Stimulated activated CD4-positive, alpha-beta T cell treated with anti-CD3 and anti-CD28 coated beads, Interleukin-12 subunit alpha, Interleukin-12 subunit beta, amount 100 ng/mL, for 4 hours (primary cell): ENCODE measurements around the gene LCLAT1.

Experiments
- DNase-seq: peaks from one replicate; pipeline ENCODE4 v3.0.0-alpha.2; 2020

The LCLAT1 gene

DNA sequence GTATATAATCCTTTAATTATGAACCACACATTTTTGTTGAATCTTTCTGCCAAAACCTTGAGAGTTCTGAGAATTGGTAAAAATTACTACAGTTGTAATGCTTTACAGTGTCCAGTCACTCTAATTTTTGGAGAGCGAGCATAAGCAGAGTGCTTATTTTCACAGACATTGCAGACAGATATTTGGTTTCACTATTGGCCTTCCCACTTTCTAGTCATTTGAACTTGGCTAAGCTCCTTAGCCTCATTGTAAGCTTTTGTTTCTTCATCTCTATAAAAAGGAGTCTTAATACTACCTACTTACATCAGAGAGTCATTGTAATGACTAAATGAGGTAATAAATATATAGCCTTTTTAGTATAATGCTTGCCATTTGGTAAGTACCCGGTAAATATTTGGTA lies 80.4 kb downstream of the LCLAT1 start:
- no peak for DNase-seq

DNA sequence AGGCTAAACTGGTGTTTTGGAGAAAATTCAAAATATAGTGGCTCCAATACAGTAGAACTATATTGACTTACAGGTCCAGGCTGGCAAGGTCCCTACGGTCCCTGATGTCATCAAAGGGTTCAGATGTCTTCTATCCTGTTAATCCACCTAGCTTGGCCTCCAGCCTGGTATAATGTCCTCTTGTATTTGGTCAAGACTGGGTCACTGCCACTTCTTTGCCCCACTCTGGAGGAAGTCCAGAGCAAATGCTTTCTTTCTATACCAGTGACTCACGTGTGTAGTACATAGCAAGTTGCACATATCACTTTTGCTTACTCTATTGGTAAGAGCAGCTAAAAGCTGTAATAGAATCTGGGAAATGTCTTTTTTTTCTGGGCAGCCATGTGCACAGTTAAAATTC lies 80.8 kb downstream of the LCLAT1 start:
- no peak for DNase-seq

DNA sequence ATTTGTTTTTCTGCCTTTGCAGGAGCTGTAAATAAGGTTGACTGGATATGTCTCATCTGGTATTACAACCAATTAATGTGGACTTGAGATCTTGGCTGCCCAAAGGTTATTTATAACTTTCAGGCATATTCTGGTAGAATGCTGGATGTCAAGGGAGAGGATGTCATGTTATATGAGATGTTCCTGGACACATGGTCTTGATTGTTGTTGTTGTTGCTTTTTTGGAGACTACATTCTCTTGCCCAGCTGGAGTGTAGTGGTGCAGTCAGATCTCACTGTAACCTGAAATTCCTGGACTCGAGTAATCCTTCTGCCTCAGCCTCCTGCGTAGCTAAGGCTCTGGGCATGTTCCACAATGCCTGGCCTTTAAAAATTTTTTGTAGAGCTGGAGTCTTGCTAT lies 83.3 kb downstream of the LCLAT1 start:
- no peak for DNase-seq

DNA sequence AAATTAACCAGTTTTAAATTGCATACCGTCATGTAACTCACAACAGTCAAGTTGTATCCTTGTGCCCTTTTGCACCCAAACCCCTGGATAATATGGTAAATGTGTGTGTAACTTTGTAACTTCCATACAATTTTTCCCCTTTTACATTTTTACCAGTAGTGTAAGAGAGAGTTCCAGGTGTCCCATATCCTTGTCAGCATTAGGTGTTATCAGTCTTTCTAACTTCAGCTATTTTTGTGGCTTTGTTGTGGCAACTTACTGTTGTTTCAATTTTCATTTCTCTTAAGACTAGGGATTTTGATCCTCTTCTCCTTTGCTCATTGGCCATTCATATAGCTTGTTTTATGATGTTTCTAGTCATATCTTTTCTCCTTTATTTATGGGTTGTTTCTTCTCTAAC lies 94.6 kb downstream of the LCLAT1 start:
- no peak for DNase-seq

DNA sequence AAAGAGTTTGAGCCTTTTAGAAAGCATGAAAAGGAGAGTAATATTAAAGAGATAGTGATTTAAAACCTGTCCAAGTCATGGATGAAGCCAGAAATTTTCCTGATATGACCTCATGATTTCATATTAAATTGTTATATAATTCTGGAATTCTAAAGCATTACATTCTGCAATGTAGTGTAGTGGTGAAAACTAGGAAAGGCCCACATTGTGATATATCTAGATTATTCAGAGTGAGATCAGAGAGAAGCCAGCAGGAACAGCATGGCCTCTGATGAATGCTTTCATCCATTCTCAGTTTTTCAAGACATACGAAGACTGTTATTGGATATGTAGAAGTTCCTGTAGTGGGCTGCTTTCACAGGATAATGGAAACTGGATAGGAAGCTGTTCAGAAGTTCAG lies 98.8 kb downstream of the LCLAT1 start:
- no peak for DNase-seq

DNA sequence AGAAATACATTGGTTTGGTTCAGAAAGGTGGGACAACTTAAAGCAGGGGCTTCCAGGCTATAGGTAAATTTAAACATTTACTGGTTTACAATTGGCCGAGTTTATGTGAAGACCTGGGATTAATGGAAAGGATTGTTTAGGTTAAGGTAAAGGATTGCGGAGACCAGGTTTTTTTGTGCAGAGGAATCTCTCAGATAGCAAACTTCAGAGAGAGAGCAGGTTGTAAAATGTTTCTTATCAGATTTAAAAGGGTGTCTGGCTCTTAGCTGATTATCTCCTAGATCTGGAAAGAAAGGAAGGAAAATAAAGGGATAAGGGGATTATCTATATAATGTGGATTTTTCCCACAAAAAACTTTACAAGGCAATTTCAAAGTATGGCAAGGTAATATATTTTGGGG lies 101.3 kb downstream of the LCLAT1 start:
- DNase-seq: no peak

DNA sequence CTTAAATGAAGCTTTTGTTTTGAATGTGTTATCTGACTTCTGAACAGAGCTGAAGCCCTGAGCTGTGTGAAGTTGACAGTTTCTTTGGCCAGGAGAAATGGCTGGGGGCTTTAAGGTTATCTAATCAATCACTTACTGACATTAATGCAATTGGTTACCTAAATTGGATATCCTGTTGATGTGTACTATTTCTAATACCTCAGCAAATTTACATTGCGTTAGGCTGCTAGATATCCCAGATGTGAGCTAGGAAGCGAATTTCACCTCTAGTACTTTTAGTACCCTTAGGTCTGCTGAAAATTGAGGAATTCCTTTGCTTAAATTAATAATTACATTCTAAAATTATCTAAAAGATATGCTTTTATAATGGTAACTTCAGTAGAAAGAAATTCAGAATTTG lies 102.0 kb downstream of the LCLAT1 start:
- no peak for DNase-seq

DNA sequence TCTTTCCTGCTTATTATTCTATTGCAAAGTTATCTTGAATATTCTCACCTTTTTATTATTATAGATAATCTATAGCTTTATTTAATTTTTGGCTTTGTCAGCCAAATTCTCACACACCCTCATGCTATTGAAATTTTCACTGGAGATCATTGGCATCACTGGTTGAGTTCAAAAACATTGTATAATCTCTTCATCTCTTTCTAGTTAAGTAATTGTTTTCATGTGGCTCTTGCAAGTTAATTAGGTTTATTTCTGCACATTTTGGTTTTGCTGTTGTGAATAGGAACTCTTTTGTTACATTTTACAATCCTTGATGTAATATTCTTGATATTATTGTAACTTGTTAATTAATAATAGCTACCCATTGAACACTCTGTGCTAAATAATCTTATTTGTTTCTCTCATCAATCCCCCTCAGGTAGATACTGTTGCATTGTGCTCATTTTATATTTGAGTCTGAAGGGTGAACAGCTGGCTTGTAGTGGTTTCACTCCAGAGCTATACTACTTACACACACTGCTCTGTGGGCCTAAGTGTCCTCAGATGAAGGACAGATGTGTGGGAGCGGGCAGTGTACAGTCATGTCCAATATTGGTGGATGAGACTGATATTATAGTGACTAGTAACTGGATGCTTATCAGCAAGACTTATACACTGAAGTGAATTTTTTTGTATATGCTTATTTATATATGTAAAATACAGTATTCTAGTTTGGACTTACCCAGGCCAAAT lies 112.7 kb downstream of the LCLAT1 start:
- DNase-seq: no peak

DNA sequence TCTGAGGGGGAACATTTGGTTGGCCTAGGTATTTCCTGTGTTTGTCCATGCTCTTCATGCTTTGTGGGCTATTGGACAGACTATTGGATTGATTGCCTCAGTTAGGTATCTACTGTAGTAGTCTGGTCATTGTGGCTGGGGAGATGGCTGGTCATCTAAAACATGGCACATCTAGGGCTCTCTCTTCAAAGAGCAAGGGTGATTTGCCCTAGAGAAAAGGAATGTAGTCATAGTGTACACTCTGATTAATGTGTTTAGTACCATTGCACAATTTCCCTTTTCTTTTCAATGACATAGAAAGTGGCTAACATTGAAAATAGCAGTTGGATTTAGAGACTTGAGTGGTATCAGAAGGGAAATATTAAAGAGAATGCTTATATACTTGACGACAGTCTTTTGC lies 114.3 kb downstream of the LCLAT1 start:
- no peak for DNase-seq

DNA sequence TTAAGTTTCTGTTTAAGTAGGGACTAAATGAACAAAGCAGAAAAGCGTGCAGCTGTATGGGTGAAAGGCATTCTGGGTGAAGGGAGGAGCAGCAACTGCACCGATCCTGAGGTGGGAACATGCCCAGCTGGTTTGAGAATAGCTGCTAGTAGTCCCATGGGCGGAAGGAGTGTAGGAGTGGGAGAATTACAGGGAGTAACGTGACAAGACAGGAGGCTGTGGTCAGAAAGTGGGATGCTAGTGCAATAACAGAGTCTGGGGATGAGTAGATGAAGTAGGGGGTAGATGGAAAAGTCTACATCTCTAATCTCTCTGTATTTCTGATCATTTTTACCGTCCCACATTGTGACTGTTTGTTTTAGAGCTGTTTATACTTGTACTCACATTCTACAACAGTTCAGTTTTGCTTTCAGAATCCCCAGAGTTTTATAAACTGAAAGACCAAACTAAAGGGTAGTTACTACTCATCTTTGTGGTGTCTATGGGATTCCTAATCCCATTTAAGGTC lies 118.9 kb downstream of the LCLAT1 start:
- no peak for DNase-seq

DNA sequence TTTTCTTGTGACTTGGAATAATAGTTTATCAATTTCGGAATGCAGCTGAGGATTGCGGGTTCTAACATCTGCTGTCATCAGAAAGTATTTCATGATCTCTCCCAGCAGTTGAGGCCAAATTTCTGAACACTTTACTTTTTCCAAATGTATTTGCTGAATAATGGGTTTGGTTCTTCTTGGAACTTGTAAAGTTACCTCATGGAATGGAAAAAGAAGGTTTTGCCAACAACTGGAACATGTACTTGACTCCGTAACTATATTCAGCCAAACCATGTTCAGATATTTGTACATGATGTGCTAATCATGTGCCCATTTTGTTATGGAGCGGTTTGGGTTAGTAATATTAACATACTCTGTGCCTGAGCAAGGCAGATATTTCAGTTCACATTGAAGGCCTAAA lies 119.6 kb downstream of the LCLAT1 start:
- DNase-seq: no peak

DNA sequence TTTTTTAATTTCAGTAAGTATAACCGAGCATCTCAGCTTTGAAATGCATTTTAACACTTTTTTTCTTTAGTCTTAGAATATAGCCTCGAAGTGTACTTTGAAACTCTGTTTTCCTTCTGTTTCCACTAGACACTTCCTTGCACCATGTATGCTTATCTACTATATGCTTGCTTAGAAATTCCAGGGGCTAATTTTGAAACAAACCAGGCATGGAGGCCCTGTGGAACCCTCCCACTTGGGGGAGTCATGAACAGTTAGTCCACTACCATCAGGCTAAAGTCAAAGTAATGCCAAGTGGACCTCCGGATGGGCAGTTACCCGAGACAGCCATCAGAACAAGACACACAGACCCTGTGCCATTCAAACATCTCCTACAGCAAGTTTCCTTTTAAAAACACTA lies 120.3 kb downstream of the LCLAT1 start:
- DNase-seq: no peak

DNA sequence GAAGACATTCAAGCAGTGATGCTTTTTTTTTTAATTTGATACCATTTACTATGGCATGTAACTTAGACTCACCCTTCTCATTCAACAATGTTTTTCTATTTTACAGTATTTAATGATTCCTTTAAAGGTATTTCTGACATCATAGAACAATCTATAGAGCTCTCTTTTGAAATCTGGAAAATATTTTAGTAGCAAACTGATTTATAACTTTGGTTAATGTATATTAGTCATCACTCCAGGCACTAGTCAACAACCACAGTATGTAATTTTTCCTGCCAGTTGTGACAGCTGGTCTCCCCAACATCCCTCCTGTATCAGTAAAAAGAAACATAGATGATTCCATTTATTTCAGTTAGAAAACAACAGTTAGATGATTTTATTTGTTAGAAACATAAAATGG lies 122.9 kb downstream of the LCLAT1 start:
- no peak for DNase-seq

DNA sequence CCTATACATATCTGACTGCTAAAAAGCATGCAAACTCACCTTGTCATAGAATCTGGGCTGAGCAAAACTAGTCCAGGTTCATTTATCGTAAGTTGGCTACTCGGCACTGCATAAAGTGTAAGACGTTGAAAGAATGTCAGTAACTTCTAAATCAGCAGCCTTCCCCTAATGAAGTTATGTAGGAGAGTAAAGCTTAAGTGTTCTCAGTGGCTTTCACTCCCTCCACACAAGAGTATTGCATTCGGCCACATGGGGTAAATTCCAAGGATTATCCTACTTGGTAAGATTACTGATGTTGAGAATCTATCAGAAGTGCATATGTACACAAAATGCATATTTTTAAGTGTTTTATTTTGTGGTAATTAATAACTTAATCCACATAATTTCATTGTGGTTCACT lies 130.1 kb downstream of the LCLAT1 start:
- DNase-seq: no peak

DNA sequence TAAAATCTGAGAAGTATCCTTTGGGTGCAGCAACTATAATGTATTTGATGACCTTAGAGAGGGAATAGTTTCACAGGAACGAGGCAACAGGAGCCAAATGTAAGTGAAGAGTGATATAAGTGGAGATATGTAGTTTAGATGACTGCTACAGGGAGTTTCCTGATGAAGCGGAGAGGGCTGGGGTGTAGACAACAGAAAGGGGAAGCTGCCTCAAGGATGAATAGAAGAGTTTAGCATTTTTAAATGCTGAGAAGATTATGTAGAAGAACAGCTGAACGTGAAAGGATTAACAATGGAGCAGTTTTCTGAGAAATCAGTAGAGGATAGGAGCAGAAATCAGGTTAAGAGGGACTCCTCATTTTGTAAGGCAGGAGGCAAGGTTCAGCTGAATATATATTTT lies 133.3 kb downstream of the LCLAT1 start:
- no peak for DNase-seq

DNA sequence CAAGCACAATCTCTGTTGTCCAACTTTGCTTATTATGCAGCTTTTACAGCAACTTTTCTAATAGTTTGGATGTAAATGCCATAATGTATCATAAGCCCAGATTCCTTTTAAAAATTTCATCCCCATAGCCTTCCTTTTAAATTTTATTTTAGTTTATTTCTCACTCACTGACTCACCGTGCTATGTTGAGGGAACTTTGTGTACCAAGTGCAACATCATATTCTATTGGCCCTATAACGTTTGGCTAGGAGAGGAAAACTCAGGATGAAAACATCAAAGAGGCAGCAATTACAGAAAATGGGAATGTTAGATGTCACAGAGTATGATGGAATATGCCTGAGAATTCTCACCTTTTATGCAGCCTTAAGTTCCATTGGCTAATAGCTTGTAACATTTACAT lies 135.5 kb downstream of the LCLAT1 start:
- no peak for DNase-seq

DNA sequence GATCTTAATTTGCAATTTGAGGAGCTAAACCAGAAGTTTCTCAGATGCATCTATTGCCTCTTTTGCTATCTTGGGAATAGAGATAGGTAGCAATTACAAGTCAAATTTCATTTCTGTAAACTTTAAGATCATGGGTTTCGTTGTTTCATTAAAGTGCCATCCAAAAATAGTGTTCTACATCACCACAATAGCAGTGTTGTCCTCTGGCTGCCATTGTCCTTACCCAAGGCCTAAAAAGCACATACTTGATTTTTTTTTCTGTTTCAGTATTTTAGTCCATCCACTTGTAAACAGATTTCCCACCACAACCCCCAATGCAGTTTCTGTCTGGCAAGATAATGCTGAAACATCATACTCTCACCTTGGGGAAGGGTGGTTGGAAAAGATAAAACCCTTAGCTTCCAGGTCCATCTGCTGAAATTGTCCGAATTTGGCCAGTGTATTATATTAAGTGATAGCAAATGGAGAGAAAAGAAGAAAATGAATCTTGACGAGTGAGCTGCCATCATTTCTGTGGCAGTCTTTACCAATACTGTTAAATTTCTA lies 136.2 kb downstream of the LCLAT1 start:
- DNase-seq: no peak

DNA sequence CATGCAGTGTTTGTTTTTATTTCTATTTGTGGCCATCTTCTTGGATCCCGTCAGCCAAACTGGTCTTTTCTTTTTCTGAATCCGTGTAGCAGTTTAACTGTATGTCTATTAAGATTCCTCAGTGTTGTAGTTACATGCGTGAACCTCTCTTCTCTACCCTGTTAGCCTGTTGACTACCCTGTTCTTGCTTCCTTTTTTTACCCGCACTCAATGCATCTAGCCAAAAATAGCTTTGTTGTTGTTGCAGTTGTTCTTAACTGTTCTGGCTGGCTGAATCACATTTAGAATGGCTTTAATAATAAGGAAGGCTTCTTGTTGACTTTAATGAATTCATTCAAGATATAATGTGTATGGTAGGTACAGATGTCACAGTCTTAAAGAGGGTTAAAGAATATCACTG lies 137.1 kb downstream of the LCLAT1 start:
- no peak for DNase-seq

DNA sequence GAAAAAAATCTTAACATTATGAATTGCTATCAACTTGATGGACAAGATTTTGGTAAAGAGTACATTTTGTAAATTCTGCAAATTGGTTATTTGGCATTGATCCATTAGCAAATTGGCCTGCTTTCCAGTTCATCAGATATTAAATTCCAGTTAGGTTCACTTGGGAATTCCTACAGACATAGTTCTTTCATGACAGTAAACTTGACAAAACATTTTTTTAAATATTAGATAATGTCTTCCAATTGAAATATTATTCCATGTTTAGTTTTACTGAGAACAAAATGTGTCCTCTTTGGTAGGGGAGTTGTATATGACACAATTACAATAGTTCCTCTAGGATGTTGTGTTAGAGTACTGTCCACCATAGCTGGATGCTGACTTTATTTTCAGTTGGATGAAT lies 141.9 kb downstream of the LCLAT1 start:
- no peak for DNase-seq

DNA sequence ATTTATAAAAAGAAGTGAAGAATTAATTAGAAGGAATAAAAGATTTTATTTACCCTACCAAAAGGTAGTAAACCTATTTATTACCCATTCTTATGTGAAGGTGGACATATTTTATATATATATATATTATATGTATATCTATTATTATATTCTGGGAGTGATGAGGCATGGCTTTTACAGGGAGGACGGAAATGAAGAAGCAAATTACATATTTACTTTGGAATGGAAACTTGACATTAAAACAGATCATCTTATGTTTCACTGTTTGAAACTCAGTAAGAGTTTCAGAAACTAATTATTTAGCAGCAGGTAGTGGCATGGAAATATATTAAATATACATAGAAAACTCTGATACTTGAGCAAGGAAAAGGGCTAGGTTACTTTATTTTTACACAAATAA lies 143.4 kb downstream of the LCLAT1 start:
- no peak for DNase-seq

DNA sequence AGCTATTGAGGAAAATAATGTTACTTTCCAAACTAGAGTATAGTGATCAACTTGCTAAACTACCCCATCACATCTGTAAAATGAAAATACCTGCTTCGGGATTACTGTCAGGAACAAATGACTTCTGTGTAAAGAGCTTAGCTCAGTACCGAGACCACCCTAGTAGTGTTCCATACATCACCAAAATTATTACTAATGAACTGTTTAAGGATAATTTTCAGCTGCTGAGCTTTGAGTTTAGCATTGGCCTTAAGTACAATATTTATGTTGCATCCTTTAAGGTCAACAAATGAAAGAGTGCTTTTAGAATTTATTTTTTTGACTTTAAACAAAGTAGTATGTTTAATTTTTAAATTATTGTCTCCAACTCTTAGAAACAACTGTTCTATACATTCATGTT lies 144.1 kb downstream of the LCLAT1 start:
- DNase-seq: no peak

DNA sequence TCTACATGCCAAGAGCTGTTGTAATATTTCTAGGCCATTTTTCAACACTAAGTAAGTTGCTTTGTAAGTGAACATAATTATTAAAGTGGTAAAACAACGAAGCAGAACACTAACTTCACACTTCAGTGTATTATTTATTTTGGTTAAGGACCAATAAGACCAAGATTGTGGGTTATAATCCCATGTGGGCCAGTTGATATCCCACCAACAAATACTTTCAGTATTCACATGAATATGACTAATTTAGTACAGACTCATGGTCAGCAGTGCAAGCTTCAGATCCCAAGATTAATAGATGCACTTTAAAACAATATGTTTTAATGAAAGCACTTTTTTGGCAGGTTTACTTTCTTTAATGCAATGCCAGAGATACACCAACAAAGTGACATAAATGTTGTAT lies 154.3 kb downstream of the LCLAT1 start:
- no peak for DNase-seq

DNA sequence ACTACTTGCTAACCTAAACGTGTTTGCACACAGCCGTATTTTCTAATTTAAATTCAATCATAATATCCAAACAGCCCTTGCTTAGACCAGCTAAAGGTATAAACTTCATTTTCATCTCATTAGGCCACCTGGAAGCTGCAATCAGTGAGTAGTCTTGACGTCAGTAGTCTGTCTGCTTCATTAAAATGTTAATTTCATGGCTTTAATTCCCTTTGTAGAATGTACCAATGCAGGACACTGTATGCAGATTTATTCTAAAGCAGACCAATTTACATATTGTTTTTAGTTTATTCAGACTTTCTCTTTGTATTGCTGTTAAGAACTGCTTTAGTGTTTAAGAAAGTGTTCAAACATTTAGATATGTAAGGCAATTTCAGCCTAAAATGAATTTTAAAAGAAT lies 158.2 kb downstream of the LCLAT1 start:
- no peak for DNase-seq

DNA sequence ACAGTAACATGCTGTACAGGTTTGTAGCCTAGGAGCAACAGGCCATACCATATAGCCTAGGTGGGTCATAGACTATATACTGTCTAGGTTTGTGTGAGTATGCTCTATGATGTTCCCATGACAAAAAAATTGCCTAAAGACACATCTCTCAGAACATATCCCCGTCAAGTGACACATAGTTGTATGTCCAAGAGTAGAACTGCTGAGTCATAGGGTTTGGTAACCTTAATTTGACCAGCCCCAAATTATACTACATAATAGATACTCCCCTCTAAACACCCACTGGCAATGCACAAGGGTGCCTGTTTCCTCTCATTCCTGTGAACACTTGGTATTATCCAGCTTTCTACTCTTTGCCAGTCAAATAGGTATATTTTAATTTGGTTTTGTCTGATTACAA lies 161.6 kb downstream of the LCLAT1 start:
- no peak for DNase-seq

DNA sequence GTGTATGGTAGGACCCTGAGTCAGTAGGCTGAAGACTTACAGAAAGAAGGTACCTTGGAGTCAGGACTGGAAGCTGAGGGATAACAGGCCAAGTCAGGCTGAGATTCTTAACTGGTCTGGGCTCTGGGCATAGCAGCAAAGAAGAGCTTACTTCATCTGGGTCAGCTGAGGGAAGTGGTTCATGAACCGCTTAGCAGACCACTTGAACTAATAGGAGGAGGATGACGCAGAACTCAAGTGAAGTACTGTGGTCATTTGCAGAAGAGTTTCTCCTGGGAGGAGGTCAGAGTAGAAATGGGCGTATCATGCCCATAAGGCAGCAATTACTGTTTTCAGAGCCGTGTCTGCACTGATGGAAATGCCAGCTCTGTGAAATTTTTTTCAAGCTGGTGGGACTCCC lies 164.5 kb downstream of the LCLAT1 start:
- no peak for DNase-seq
